ENCODE results near the gene TM4SF18.

DNA sequence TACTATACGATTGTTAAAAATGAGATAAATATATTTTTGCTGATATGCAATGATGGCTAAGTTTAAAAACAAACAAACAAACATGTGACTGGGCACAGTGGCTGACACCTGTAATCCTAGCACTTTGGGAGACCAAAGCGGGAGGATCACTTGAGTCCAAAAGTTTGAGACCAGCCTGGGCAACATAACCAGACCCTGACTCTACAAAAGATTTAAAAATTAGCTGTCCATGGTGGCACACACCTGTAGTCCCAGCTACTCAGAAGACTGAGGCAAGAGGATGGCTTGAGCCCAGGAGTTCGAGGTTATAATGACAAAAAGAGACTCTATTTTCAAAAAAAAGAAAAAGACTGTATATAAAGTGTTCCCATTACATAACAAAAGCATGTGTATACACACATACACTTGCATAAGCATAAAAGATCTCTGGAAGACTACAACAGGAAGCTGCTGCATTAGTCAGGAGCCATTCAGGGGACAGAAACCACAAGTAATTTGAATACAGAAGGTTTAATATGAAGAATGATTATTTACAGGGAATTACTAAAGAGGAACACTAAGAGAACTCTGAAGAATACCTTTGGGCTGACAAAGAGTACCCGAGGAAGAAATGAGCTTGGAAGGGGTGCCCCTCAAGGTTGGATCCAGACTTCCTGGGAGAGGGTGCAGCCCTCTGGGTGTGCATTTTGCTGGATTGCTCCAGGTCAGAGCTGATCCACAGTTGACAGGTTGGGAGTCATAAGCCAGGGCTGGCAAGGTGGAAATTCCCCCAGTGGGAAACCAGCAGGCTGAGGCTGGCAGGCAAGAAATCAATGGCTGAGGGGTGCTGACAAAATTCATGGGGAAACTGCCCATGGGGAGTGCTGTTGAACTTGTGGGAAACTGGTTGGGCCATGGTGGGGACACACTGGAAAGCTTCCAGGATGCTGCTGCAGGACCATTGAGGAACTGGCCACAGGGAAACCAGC lies 9.3 kb upstream of the TM4SF18 start:
- TF ChIP-seq POLR2A (IDR thresholded peaks at IDR 0.05) = no peak
- TF ChIP-seq, protein P1, sequence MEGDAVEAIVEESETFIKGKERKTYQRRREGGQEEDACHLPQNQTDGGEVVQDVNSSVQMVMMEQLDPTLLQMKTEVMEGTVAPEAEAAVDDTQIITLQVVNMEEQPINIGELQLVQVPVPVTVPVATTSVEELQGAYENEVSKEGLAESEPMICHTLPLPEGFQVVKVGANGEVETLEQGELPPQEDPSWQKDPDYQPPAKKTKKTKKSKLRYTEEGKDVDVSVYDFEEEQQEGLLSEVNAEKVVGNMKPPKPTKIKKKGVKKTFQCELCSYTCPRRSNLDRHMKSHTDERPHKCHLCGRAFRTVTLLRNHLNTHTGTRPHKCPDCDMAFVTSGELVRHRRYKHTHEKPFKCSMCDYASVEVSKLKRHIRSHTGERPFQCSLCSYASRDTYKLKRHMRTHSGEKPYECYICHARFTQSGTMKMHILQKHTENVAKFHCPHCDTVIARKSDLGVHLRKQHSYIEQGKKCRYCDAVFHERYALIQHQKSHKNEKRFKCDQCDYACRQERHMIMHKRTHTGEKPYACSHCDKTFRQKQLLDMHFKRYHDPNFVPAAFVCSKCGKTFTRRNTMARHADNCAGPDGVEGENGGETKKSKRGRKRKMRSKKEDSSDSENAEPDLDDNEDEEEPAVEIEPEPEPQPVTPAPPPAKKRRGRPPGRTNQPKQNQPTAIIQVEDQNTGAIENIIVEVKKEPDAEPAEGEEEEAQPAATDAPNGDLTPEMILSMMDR (IDR thresholded peaks at IDR 0.05) = no peak
- no peak for TF ChIP-seq POLR2AphosphoS5 (IDR thresholded peaks at IDR 0.05; ENCODE audit: insufficient read depth in 1 of 2, low read depth in 1 of 2)

All from vagina (tissue), 2 donors.